H1 (cell line): ENCODE measurements around the gene SPARC. TPM values are rescaled to one million over a fixed set of nuclear protein-coding genes. Genes with fewer than 3 reads are reported as not detected.

ENCODE experiments used
- CTCF ChIA-PET: fragments of 300-600 bp; sonication (Branson Sonifier 250); formaldehyde crosslinking; loops from one replicate; lab custom pipeline; 2021; ENCODE audit not compliant: partially characterized antibody; lab: Charles Lee
- POLR2A ChIA-PET: fragments of 300-600 bp; sonication (Branson Sonifier 250); formaldehyde crosslinking; loops from one replicate; lab custom pipeline; 2021; ENCODE audit warnings: inconsistent platforms; ENCODE audit not compliant: partially characterized antibody; lab: Charles Lee
- DNase-seq, 2 experiments: peaks; one replicate each; pipeline versions ENCODE4 v3.0.0 to v3.0.0-alpha.2; 2010 to 2022; ENCODE audit warnings: low spot score in 2 of 2, low read depth in 1 of 2, mixed read lengths in 1 of 2
- FAIRE-seq: peaks from 2 replicates; lab custom pipeline; 2011; peaks lifted over from hg19 to GRCh38; lab: Jason Lieb, UNC
- H2AFZ ChIP-seq: 2 replicates; pipeline ENCODE4 v1.8.1; 2012; ENCODE audit warnings: low read length, inconsistent platforms
- H2AK5ac ChIP-seq: 2 replicates; pipeline ENCODE4 v1.6.1; 2013; ENCODE audit warnings: low read depth, low read length
- H2BK120ac ChIP-seq: replicated peaks from 2 replicates; pipeline ENCODE3; 2013; ENCODE audit warnings: low read depth, low read length, inconsistent platforms
- H2BK12ac ChIP-seq: 2 replicates; pipeline ENCODE4 v1.6.1; 2013; ENCODE audit warnings: low read depth, low read length
- H2BK15ac ChIP-seq: 2 replicates; pipeline ENCODE4 v1.6.1; 2013; ENCODE audit warnings: low read length
- H2BK20ac ChIP-seq: 2 replicates; pipeline ENCODE4 v1.6.1; 2013; ENCODE audit warnings: low read length
- H2BK5ac ChIP-seq: 2 replicates; pipeline ENCODE4 v1.6.1; 2013; ENCODE audit warnings: low read depth, low read length
- H3K14ac ChIP-seq: 2 replicates; pipeline ENCODE4 v1.6.1; 2013; ENCODE audit warnings: inconsistent platforms; ENCODE audit not compliant: insufficient read length
- H3K18ac ChIP-seq: 2 replicates; pipeline ENCODE4 v1.6.1; 2013; ENCODE audit warnings: low read length; ENCODE audit errors: extremely low read depth
- H3K23ac ChIP-seq: 2 replicates; pipeline ENCODE4 v1.6.1; 2013; ENCODE audit warnings: inconsistent platforms; ENCODE audit not compliant: insufficient read length
- H3K23me2 ChIP-seq: 2 replicates; pipeline ENCODE4 v1.6.1; 2013; ENCODE audit warnings: low read depth, low read length
- H3K27ac ChIP-seq: 2 replicates; pipeline ENCODE4 v1.6.1; 2011; ENCODE audit warnings: low read depth, low read length, inconsistent platforms
- H3K27me3 ChIP-seq, 4 experiments: replicated peaks in 1 of 4; 1 replicate in 1 of 4; 2 replicates in 3 of 4; pipeline versions ENCODE4 v1.6.1 to v1.8.1; 2011 to 2013; ENCODE audit warnings: low read length in 3 of 4, mild to moderate bottlenecking in 3 of 4, inconsistent platforms in 2 of 4, mixed read lengths in 2 of 4, moderate library complexity in 1 of 4; ENCODE audit not compliant: control insufficient read depth in 3 of 4, insufficient read depth in 3 of 4; ENCODE audit errors: extremely low read depth in 1 of 4
- H3K36me3 ChIP-seq, 4 experiments: 2 replicates each; pipeline versions ENCODE4 v1.6.1 to v1.8.1; 2011 to 2013; ENCODE audit warnings: mild to moderate bottlenecking in 4 of 4, low read length in 3 of 4, moderate library complexity in 2 of 4, control low read depth in 1 of 4, inconsistent platforms in 1 of 4; ENCODE audit not compliant: insufficient read depth in 4 of 4, control insufficient read depth in 2 of 4
- H3K4ac ChIP-seq: replicated peaks from 2 replicates; pipeline ENCODE3; 2013; ENCODE audit warnings: low read length, low read depth, mixed read lengths, inconsistent platforms; ENCODE audit not compliant: insufficient read length
- H3K4me1 ChIP-seq, 4 experiments: replicated peaks in 1 of 4; 1 replicate in 1 of 4; 2 replicates in 3 of 4; pipeline versions ENCODE4 v1.6.1 to v1.8.1; 2011 to 2013; ENCODE audit warnings: low read length in 3 of 4, inconsistent platforms in 2 of 4, mixed read lengths in 1 of 4; ENCODE audit not compliant: insufficient read depth in 4 of 4, control insufficient read depth in 3 of 4
- H3K4me2 ChIP-seq, 2 experiments: 2 replicates each; pipeline versions ENCODE4 v1.6.1 to v1.8.1; 2011 to 2013; ENCODE audit warnings: low read depth in 2 of 2, low read length in 2 of 2, control low read depth in 1 of 2, inconsistent platforms in 1 of 2, mild to moderate bottlenecking in 1 of 2; ENCODE audit not compliant: insufficient read depth in 1 of 2
- H3K4me3 ChIP-seq, 4 experiments: fragments of 200-600, 300-600 bp in 1 of 4; sonication (generic), shearing (Covaris generic), sonication (Bioruptor Twin) in 1 of 4; 2 replicates each; pipeline versions ENCODE4 v1.5.1 to v1.8.1; 2011 to 2016; ENCODE audit warnings: low read length in 4 of 4, low read depth in 3 of 4, control low read depth in 2 of 4, inconsistent platforms in 2 of 4, mild to moderate bottlenecking in 2 of 4, mixed read lengths in 1 of 4, moderate library complexity in 1 of 4; ENCODE audit not compliant: insufficient read depth in 2 of 4; ENCODE audit errors: extremely low read depth in 1 of 4
- H3K56ac ChIP-seq: replicated peaks from 2 replicates; pipeline ENCODE3; 2013; ENCODE audit warnings: low read depth, mild to moderate bottlenecking, mixed read lengths, low read length, inconsistent platforms; ENCODE audit not compliant: insufficient read length
- H3K79me1 ChIP-seq: 2 replicates; pipeline ENCODE4 v1.6.1; 2013; ENCODE audit warnings: low read depth, low read length, control low read depth
- H3K79me2 ChIP-seq, 2 experiments: 2 replicates each; pipeline versions ENCODE4 v1.6.1 to v1.8.1; 2012 to 2013; ENCODE audit warnings: low read length in 2 of 2, mild to moderate bottlenecking in 2 of 2, inconsistent platforms in 1 of 2; ENCODE audit not compliant: insufficient read depth in 2 of 2, control insufficient read depth in 1 of 2
- H3K9ac ChIP-seq, 4 experiments: replicated peaks in 1 of 4; 1 replicate in 1 of 4; 2 replicates in 3 of 4; pipeline versions ENCODE4 v1.6.1 to v1.8.1; 2011 to 2013; ENCODE audit warnings: low read depth in 3 of 4, low read length in 3 of 4, control low read depth in 2 of 4, mild to moderate bottlenecking in 2 of 4, moderate library complexity in 2 of 4, inconsistent platforms in 1 of 4; ENCODE audit errors: extremely low read depth in 1 of 4
- H3K9me3 ChIP-seq, 2 experiments: 2 replicates each; pipeline versions ENCODE4 v1.6.1 to v1.8.1; 2012 to 2013; ENCODE audit warnings: mild to moderate bottlenecking in 2 of 2, moderate library complexity in 2 of 2, control low read depth in 1 of 2, inconsistent platforms in 1 of 2, low read depth in 1 of 2, low read length in 1 of 2, mixed read lengths in 1 of 2; ENCODE audit not compliant: insufficient read depth in 2 of 2
- H4K20me1 ChIP-seq, 2 experiments: replicated peaks in 1 of 2; 2 replicates each; pipeline versions ENCODE3 to v1.8.1; 2011 to 2013; ENCODE audit warnings: inconsistent platforms in 2 of 2, low read length in 2 of 2, mild to moderate bottlenecking in 1 of 2; ENCODE audit not compliant: insufficient read depth in 2 of 2, control insufficient read depth in 1 of 2
- H4K5ac ChIP-seq: 2 replicates; pipeline ENCODE4 v1.6.1; 2013; ENCODE audit warnings: low read length, low read depth, mixed read lengths, inconsistent platforms; ENCODE audit not compliant: insufficient read length
- H4K8ac ChIP-seq: 2 replicates; pipeline ENCODE4 v1.8.0; 2013; ENCODE audit warnings: mild to moderate bottlenecking, moderate library complexity, low read length, inconsistent platforms; ENCODE audit not compliant: insufficient read depth; ENCODE audit errors: extremely low read depth
- H4K91ac ChIP-seq: replicated peaks from 2 replicates; pipeline ENCODE3; 2013; ENCODE audit warnings: low read length, mixed read lengths, inconsistent platforms; ENCODE audit not compliant: insufficient read length
- ATF2 ChIP-seq: IDR thresholded peaks from 2 replicates; pipeline ENCODE4 v1.6.1; 2012; ENCODE audit warnings: low read length, inconsistent platforms
- BRCA1 ChIP-seq: IDR thresholded peaks from 2 replicates; pipeline ENCODE4 v1.6.1; 2012; ENCODE audit warnings: low read depth, low read length, improper control_type of control experiment
- KDM4A ChIP-seq: IDR thresholded peaks from one replicate; pipeline ENCODE4 v1.7.1; 2012; ENCODE audit warnings: low read depth, mild to moderate bottlenecking, moderate library complexity, low read length, inconsistent platforms; ENCODE audit not compliant: severe bottlenecking
- MAFK ChIP-seq: IDR thresholded peaks from 2 replicates; pipeline ENCODE4 v1.6.1; 2012; ENCODE audit warnings: low read depth, mild to moderate bottlenecking, improper control_type of control experiment, low read length
- MAX ChIP-seq: IDR thresholded peaks from 2 replicates; pipeline ENCODE4 v1.6.1; 2012; ENCODE audit warnings: inconsistent platforms
- NANOG ChIP-seq: IDR thresholded peaks from 2 replicates; pipeline ENCODE4 v1.6.1; 2011; ENCODE audit warnings: low read length, low read depth, mild to moderate bottlenecking, inconsistent platforms; ENCODE audit not compliant: insufficient read depth, poor library complexity, severe bottlenecking
- NRF1 ChIP-seq: IDR thresholded peaks from 2 replicates; pipeline ENCODE4 v1.6.1; 2011; ENCODE audit warnings: mild to moderate bottlenecking, low read depth, low read length, improper control_type of control experiment
- WGBS, 2 experiments: shearing (Covaris generic) in 1 of 2; methylation state at CpG; one replicate each; pipeline versions ENCODE4 v1.1.6 to v1.1.7; 2013 to 2015; ENCODE audit warnings: low lambda C conversion rate in 2 of 2, mixed read lengths in 2 of 2, inconsistent platforms in 1 of 2, low coverage in 1 of 2, missing lambda C conversion rate in 1 of 2; ENCODE audit not compliant: insufficient replicate concordance in 2 of 2, insufficient coverage in 1 of 2, insufficient read length in 1 of 2; ENCODE audit errors: extremely low coverage in 1 of 2, missing lambda C conversion rate in 1 of 2; 5-methylcytosine and 5-hydroxymethylcytosine counted together
- polyA plus RNA-seq, 7 experiments: library from polyadenylated mRNA; depleted of rRNA in 3 of 7; stranded (reverse) in 5 of 7; unstranded in 2 of 7; fragments of >200 nt in 5 of 7; fragments of 200-250 nt in 2 of 7; gene quantifications; 1 replicate in 5 of 7; 2 replicates in 1 of 7; 4 replicates in 1 of 7; pipeline versions ENCODE4 v1.2.1 to v1.2.3, GENCODE V29; 2011 to 2013; ENCODE audit warnings: missing spikeins in 2 of 7, mixed read lengths in 2 of 7
- total RNA-seq: library from RNA; stranded (reverse); fragmentation: NEBNext Ultra II Directional; extraction: Animal tissue kit (Norgen Biotek cat#: 25700); gene quantifications from 2 replicates; pipeline ENCODE4 v1.2.1, GENCODE V29; 2021

SPARC gene
- total and polyA plus RNA-seq, 2 of the 8 experiments (the other 6 are each of a cell fraction or from before 2014, with no cell fraction given): 375 to 438 TPM

GRCh38 chr5:151677776-151678545 lies 8.8 kb downstream of the SPARC start:
- no peak overlapping the region for H3K56ac ChIP-seq
- no peak overlapping the region for H3K23ac ChIP-seq
- no peak overlapping the region for H3K4me2 ChIP-seq
- ChIA-PET CTCF (interaction anchor here (0.6 to 43.0 kb wide), 5 partner anchors 9 to 71 kb away, joined by 3 to 991 read pairs (median 4); partner anchors contain the start of genes ATOX1 and SPARC), POLR2A (interaction anchor here (0.8 kb wide), 2 partner anchors 13 to 16 kb away, joined by 3 to 4 read pairs; no protein-coding TSS in a partner anchor)
- H3K27ac ChIP-seq: no peak overlapping the region
- H3K4me1 ChIP-seq: peaks cover 3 to 18% (median 11%) of the 10 kb centered on the region in 4 experiments; a peak in 5 of 7 replicates
- H3K4ac ChIP-seq: no peak overlapping the region
- peak overlapping the region; percentile 47; the same call in 1 of the 2 replicates for H2BK15ac ChIP-seq
- H3K79me2 ChIP-seq: peaks cover 0 to 15% of the 10 kb centered on the region in 2 experiments; a peak in 1 of 4 replicates
- H4K5ac ChIP-seq: no peak overlapping the region
- H3K79me1 ChIP-seq: no peaks in the 10 kb centered on the region; the same call in 1 of the 2 replicates
- H2BK20ac ChIP-seq: peak overlapping the region; percentile 36; the same call in 1 of the 2 replicates
- no peak overlapping the region for H2AFZ ChIP-seq
- H3K14ac ChIP-seq: no peak overlapping the region
- H3K23me2 ChIP-seq: no peaks in the 10 kb centered on the region
- no peak overlapping the region for H3K18ac ChIP-seq
- no peak overlapping the region for H2BK12ac ChIP-seq
- no peak overlapping the region for H4K91ac ChIP-seq
- H3K9me3 ChIP-seq: no peaks in the 10 kb centered on the region
- H4K8ac ChIP-seq: no peak overlapping the region
- no peak overlapping the region for H3K9ac ChIP-seq
- H3K27me3 ChIP-seq: no peaks in the 10 kb centered on the region
- DNase-seq (no peak), FAIRE-seq (no peak)
- no peak overlapping the region for H2BK5ac ChIP-seq
- no peak overlapping the region for H2BK120ac ChIP-seq
- 90% methylated on average over 6 of the region's 6 CpGs; no CpG with 5 or more reads in 1 of the 2 experiments for WGBS, 2 experiments
- H3K36me3 ChIP-seq: peaks cover 4 to 21% (median 13%) of the 10 kb centered on the region in 4 experiments; a peak in 7 of 8 replicates
- peak overlapping the region; percentile 59; the same call in 1 of the 2 replicates for H2AK5ac ChIP-seq
- H4K20me1 ChIP-seq: no peaks in the 10 kb centered on the region
- no peak overlapping the region for H3K4me3 ChIP-seq
- TF ChIP-seq NRF1 (no peak), ATF2 (no peak), MAX (no peak), MAFK (no peak), KDM4A (no peak), NANOG (no peak), BRCA1 (no peak)
